ENCODE data around the gene HBG2.

The HBG2 gene

GRCh38 chr11:5226732-5227310, 27.8 kb downstream of the HBG2 start, which contains the start of gene HBB:
TSS of gene HBB (minus strand) at chr11:5227071. CDS start at chr11:5227021, 50 bp downstream.
- no peak for DNase-seq

DNA sequence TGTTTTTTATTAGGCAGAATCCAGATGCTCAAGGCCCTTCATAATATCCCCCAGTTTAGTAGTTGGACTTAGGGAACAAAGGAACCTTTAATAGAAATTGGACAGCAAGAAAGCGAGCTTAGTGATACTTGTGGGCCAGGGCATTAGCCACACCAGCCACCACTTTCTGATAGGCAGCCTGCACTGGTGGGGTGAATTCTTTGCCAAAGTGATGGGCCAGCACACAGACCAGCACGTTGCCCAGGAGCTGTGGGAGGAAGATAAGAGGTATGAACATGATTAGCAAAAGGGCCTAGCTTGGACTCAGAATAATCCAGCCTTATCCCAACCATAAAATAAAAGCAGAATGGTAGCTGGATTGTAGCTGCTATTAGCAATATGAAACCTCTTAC, 29.1 kb downstream of the HBG2 start:
- no peak for DNase-seq

DNA sequence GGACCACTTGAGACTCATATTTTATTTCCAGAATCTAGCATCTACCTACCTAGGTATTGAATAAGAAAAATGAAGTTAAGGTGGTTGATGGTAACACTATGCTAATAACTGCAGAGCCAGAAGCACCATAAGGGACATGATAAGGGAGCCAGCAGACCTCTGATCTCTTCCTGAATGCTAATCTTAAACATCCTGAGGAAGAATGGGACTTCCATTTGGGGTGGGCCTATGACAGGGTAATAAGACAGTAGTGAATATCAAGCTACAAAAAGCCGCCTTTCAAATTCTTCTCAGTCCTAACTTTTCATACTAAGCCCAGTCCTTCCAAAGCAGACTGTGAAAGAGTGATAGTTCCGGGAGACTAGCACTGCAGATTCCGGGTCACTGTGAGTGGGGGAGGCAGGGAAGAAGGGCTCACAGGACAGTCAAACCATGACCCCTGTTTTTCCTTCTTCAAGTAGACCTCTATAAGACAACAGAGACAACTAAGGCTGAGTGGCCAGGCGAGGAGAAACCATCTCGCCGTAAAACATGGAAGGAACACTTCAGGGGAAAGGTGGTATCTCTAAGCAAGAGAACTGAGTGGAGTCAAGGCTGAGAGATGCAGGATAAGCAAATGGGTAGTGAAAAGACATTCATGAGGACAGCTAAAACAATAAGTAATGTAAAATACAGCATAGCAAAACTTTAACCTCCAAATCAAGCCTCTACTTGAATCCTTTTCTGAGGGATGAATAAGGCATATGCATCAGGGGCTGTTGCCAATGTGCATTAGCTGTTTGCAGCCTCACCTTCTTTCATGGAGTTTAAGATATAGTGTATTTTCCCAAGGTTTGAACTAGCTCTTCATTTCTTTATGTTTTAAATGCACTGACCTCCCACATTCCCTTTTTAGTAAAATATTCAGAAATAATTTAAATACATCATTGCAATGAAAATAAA, 29.8 kb downstream of the HBG2 start:
- DNase-seq, result no peak

DNA sequence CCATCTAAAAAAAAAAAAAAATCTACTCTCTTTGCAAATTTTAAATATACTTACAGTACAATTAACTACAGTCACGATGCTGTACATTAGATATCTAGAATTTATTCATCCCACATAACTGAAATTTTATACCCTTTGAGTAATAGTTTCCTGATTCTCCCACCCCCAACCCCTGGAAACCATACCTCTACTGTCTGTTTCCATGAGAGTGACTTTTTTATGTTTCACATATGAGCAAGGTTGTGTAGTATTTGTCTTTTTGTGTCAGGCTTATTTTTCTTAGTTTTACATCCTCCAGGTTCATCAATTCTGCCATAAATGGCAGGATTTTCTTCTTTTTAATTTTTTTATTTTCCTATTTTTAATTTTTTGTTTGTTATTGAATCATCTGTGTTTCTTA, 30.9 kb downstream of the HBG2 start:
- DNase-seq, result no peak

- no peak for DNase-seq
Measured at GRCh38 chr11:5223146-5223545, 31.4 kb downstream of the HBG2 start.

- no peak for DNase-seq
Measured at GRCh38 chr11:5210376-5210885, 44.1 kb downstream of the HBG2 start.

GRCh38 chr11:5204787-5205186, 49.8 kb downstream of the HBG2 start:
- peak in 1 of 2 experiments; percentile 44 for DNase-seq

GRCh38 chr11:5203366-5203765, 51.2 kb downstream of the HBG2 start:
- no peak for DNase-seq
